ENCODE measurements around the gene PACS2. TPM values are rescaled to one million over a fixed set of nuclear protein-coding genes. Genes with fewer than 3 reads are reported as not detected.

Gene PACS2
- total and polyA plus RNA-seq, 4 donors = 37.9 to 87.2 (median 71.0) TPM

GRCh38 chr14:105385322-105385637, 70.7 kb downstream of the PACS2 start:
- Histone ChIP-seq H3K27me3 (ENCODE audit: control insufficient read depth in 3 of 3, insufficient read depth in 3 of 3, low read length in 2 of 3) (no peaks in the 10 kb centered on the region), H3K9ac (ENCODE audit: insufficient read depth in 1 of 2, low read length in 2 of 2) (no peak overlapping the region), H3K4me1 (ENCODE audit: control insufficient read depth in 5 of 5, insufficient read depth in 5 of 5, low read length in 5 of 5) (no peaks in the 10 kb centered on the region), H3K27ac (ENCODE audit: low read depth in 1 of 2, low read length in 1 of 2) (no peak overlapping the region), H3K4me3 (no peak overlapping the region), H3K9me3 (ENCODE audit: control insufficient read depth in 4 of 4, insufficient read depth in 3 of 4, low read length in 3 of 4) (no peaks in the 10 kb centered on the region), H3K36me3 (ENCODE audit: control insufficient read depth in 4 of 4, insufficient read depth in 4 of 4, low read length in 4 of 4) (peaks cover 3 to 57% (median 9%) of the 10 kb centered on the region in 4 donors)
- 96 to 97% methylated on average over 17 to 19 of the region's 19 CpGs for WGBS, 2 donors
- ATAC-seq (ENCODE audit: insufficient read depth, low FRiP score) (no peak), DNase-seq (no peak)
- TF ChIP-seq CTCF (IDR thresholded peaks at IDR 0.05; ENCODE audit: control extremely low read depth, extremely low read depth) = no peak

- no peak overlapping the region for H3K27ac ChIP-seq (ENCODE audit: low read depth in 1 of 2, low read length in 1 of 2)
- no peaks in the 10 kb centered on the region for H3K4me1 ChIP-seq (ENCODE audit: control insufficient read depth in 5 of 5, insufficient read depth in 5 of 5, low read length in 5 of 5)
- ATAC-seq (ENCODE audit: insufficient read depth, low FRiP score) (no peak), DNase-seq (no peak)
- H3K9me3 ChIP-seq (ENCODE audit: control insufficient read depth in 4 of 4, insufficient read depth in 3 of 4, low read length in 3 of 4) = no peaks in the 10 kb centered on the region
- H3K9ac ChIP-seq (ENCODE audit: insufficient read depth in 1 of 2, low read length in 2 of 2) = no peak overlapping the region
- no peak for TF ChIP-seq CTCF (IDR thresholded peaks at IDR 0.05; ENCODE audit: control extremely low read depth, extremely low read depth)
- no peaks in the 10 kb centered on the region for H3K27me3 ChIP-seq (ENCODE audit: control insufficient read depth in 3 of 3, insufficient read depth in 3 of 3, low read length in 2 of 3)
- peaks cover 3 to 57% (median 9%) of the 10 kb centered on the region in 4 donors for H3K36me3 ChIP-seq (ENCODE audit: control insufficient read depth in 4 of 4, insufficient read depth in 4 of 4, low read length in 4 of 4)
- H3K4me3 ChIP-seq = no peak overlapping the region
- 88 to 92% methylated on average over 21 to 22 of the region's 22 CpGs for WGBS, 2 donors
Observed at GRCh38 chr14:105385698-105386365, 71.3 kb downstream of the PACS2 start.

GRCh38 chr14:105386581-105387529, 72.3 kb downstream of the PACS2 start:
- Histone ChIP-seq H3K4me3 (no peak overlapping the region), H3K27me3 (ENCODE audit: control insufficient read depth in 3 of 3, insufficient read depth in 3 of 3, low read length in 2 of 3) (no peaks in the 10 kb centered on the region), H3K4me1 (ENCODE audit: control insufficient read depth in 5 of 5, insufficient read depth in 5 of 5, low read length in 5 of 5) (no peaks in the 10 kb centered on the region), H3K9ac (ENCODE audit: insufficient read depth in 1 of 2, low read length in 2 of 2) (no peak overlapping the region), H3K27ac (ENCODE audit: low read depth in 1 of 2, low read length in 1 of 2) (no peak overlapping the region), H3K9me3 (ENCODE audit: control insufficient read depth in 4 of 4, insufficient read depth in 3 of 4, low read length in 3 of 4) (no peaks in the 10 kb centered on the region), H3K36me3 (ENCODE audit: control insufficient read depth in 4 of 4, insufficient read depth in 4 of 4, low read length in 4 of 4) (peaks cover 3 to 52% (median 8%) of the 10 kb centered on the region in 4 donors)
- TF ChIP-seq CTCF (IDR thresholded peaks at IDR 0.05; ENCODE audit: control extremely low read depth, extremely low read depth) = no peak
- no peak for ATAC-seq (ENCODE audit: insufficient read depth, low FRiP score)
- WGBS, 2 donors = 94 to 98% methylated on average over 28 to 33 of the region's 33 CpGs
- DNase-seq = no peak
